ENCODE measurements around the gene KAZN. TPM values are rescaled to one million over a fixed set of nuclear protein-coding genes. Genes with fewer than 3 reads are reported as not detected.

The KAZN gene
- polyA plus RNA-seq, 2 of the 4 experiments (the other 2 are of a cell fraction) = 1.3 to 1.9 TPM

- ChIA-PET CTCF (interaction anchor here (1.0 kb wide), 1 partner anchor 60 kb away, joined by 3 read pairs; no protein-coding TSS in a partner anchor), POLR2A (no interaction called here)
- Histone ChIP-seq H3K27ac (no peak overlapping the region), H3K4me2 (no peak overlapping the region), H3K4me3 (no peak overlapping the region), H3K9me3 (no peaks in the 10 kb centered on the region), H3K4me1 (no peaks in the 10 kb centered on the region)
- ATAC-seq (no peak; a peak in 1 of 6 replicates), FAIRE-seq (no peak), DNase-seq (ENCODE audit: low read depth in 1 of 2, low spot score in 1 of 2) (no peak)
- 50% methylated on average over 1 of the region's 1 CpG for WGBS (ENCODE audit: missing lambda C conversion rate)
- TF ChIP-seq RAD21 (conservative IDR thresholded peaks at IDR 0.05 in 1 of 2, IDR thresholded peaks at IDR 0.05 in 1 of 2) (no peak), ZNF302 (CRISPR knock-in tag; IDR thresholded peaks at IDR 0.05) (no peak), HOXB13 (CRISPR knock-in tag; IDR thresholded peaks at IDR 0.05; ENCODE audit: low read depth) (no peak), MAX (IDR thresholded peaks at IDR 0.05) (no peak), CEBPB (IDR thresholded peaks at IDR 0.05) (no peak), HOXA7 (CRISPR knock-in tag; IDR thresholded peaks at IDR 0.05) (no peak), NR3C1 (IDR thresholded peaks at IDR 0.05) (no peak), MAFK (IDR thresholded peaks at IDR 0.05; ENCODE audit: partially characterized antibody) (no peak), CHD2 (IDR thresholded peaks at IDR 0.05; ENCODE audit: low read length, partially characterized antibody) (no peak), SREBF2 (IDR thresholded peaks at IDR 0.05) (no peak)
These were observed 508.7 kb downstream of the KAZN start for GRCh38 chr1:15107058-15107687.

GRCh38 chr1:15107911-15108310 is 509.4 kb downstream of the KAZN start:
- H3K4me2 ChIP-seq = no peak overlapping the region
- no peaks in the 10 kb centered on the region for H3K4me1 ChIP-seq
- no peak for TF ChIP-seq NFE2L2 (conservative IDR thresholded peaks at IDR 0.05; ENCODE audit: low read length)
- no peak for TF ChIP-seq CBX2 (IDR thresholded peaks at IDR 0.05; ENCODE audit: borderline replicate concordance, low read depth)
- no peak for TF ChIP-seq MAFK (IDR thresholded peaks at IDR 0.05; ENCODE audit: partially characterized antibody)
- no peak for TF ChIP-seq ELK1 (IDR thresholded peaks at IDR 0.05; ENCODE audit: low read depth, low read length)
- no peak for TF ChIP-seq PHF8 (IDR thresholded peaks at IDR 0.05; ENCODE audit: borderline replicate concordance, low read depth)
- TF ChIP-seq HOXB13 (CRISPR knock-in tag; IDR thresholded peaks at IDR 0.05; ENCODE audit: low read depth) = no peak
- TF ChIP-seq HOXA7 (CRISPR knock-in tag; IDR thresholded peaks at IDR 0.05) = no peak
- ChIA-PET CTCF (interaction anchor here (1.0 kb wide), 1 partner anchor 61 kb away, joined by 3 read pairs; no protein-coding TSS in a partner anchor), POLR2A (no interaction called here)
- no peaks in the 10 kb centered on the region for H3K9me3 ChIP-seq
- DNase-seq (ENCODE audit: low read depth in 1 of 2, low spot score in 1 of 2) (no peak), ATAC-seq (no peak), FAIRE-seq (no peak)
- no peak overlapping the region for H3K27ac ChIP-seq
- no peak overlapping the region for H3K4me3 ChIP-seq
- WGBS (ENCODE audit: missing lambda C conversion rate) = 46% methylated on average over 2 of the region's 4 CpGs

- no peaks in the 10 kb centered on the region for H3K9me3 ChIP-seq
- H3K4me1 ChIP-seq = no peaks in the 10 kb centered on the region
- H3K4me2 ChIP-seq = no peak overlapping the region
- H3K4me3 ChIP-seq = no peak overlapping the region
- no peak for FAIRE-seq
- DNase-seq (ENCODE audit: low read depth in 1 of 2, low spot score in 1 of 2) = peak in 1 of 2 experiments; percentile 19
- H3K27ac ChIP-seq = no peak overlapping the region
- 69% methylated on average over 9 of the region's 9 CpGs for WGBS (ENCODE audit: missing lambda C conversion rate)
- ChIA-PET POLR2A (no interaction called here), CTCF (interaction anchor here (1.0 kb wide), 1 partner anchor 194 kb away, joined by 4 read pairs; no protein-coding TSS in a partner anchor)
- ATAC-seq = peak in 1 of 2 experiments; percentile 53; a peak in 3 of 6 replicates
- TF ChIP-seq TFCP2L1 (CRISPR knock-in tag; IDR thresholded peaks at IDR 0.05) (no peak), NR3C1 (IDR thresholded peaks at IDR 0.05) (no peak), RFX5 (IDR thresholded peaks at IDR 0.05) (no peak), GATA3 (IDR thresholded peaks at IDR 0.05; ENCODE audit: borderline replicate concordance) (no peak), MAX (IDR thresholded peaks at IDR 0.05) (no peak), RAD21 (conservative IDR thresholded peaks at IDR 0.05 in 1 of 2, IDR thresholded peaks at IDR 0.05 in 1 of 2) (no peak), RARB (CRISPR knock-in tag; IDR thresholded peaks at IDR 0.05) (no peak), NFE2L2 (conservative IDR thresholded peaks at IDR 0.05; ENCODE audit: low read length) (no peak), ZFP36 (IDR thresholded peaks at IDR 0.05; ENCODE audit: borderline replicate concordance, partially characterized antibody) (no peak), HMGXB4 (CRISPR knock-in tag; IDR thresholded peaks at IDR 0.05; ENCODE audit: borderline replicate concordance) (no peak), REST (IDR thresholded peaks at IDR 0.05) (no peak), HOXA7 (CRISPR knock-in tag; IDR thresholded peaks at IDR 0.05) (no peak), SREBF2 (IDR thresholded peaks at IDR 0.05) (no peak), CEBPB (IDR thresholded peaks at IDR 0.05) (no peak), USF2 (IDR thresholded peaks at IDR 0.05) (no peak)
These were observed 511.8 kb downstream of the KAZN start for GRCh38 chr1:15110128-15110866.

Data from A549 (cell line).